GM21381 (cell line): ENCODE measurements around the gene IGSF21.
"Not testable (repeated sequence)": the region's sequence is repeated elsewhere in the genome, so short reads cannot be mapped to it uniquely, and the experiment has no call there.

Source experiments
- ATAC-seq: cut with Tn5 transposase; IDR thresholded peaks from one replicate; pipeline ENCODE4 v1.9.1; 2021; ENCODE audit warnings: mild to moderate bottlenecking, moderate library complexity; ENCODE audit not compliant: unreplicated experiment

Gene IGSF21

GRCh38 chr1:18144916-18145647 is 37.5 kb downstream of the IGSF21 start:
- ATAC-seq, result no peak

GRCh38 chr1:18145851-18146618 is 38.4 kb downstream of the IGSF21 start:
- ATAC-seq, result no peak

GRCh38 chr1:18146886-18147285 is 39.3 kb downstream of the IGSF21 start:
- no peak for ATAC-seq

- no peak for ATAC-seq
Observed at GRCh38 chr1:18147672-18148071, 40.1 kb downstream of the IGSF21 start.

GRCh38 chr1:18148461-18148860 is 40.9 kb downstream of the IGSF21 start:
- ATAC-seq, result no peak

GRCh38 chr1:18149027-18149641 is 41.5 kb downstream of the IGSF21 start:
- no peak for ATAC-seq

- no peak for ATAC-seq
Observed at GRCh38 chr1:18151436-18152122, 44.0 kb downstream of the IGSF21 start.

- no peak for ATAC-seq
Observed at GRCh38 chr1:18154430-18155194, 47.0 kb downstream of the IGSF21 start.

- no peak for ATAC-seq
Observed at GRCh38 chr1:18155881-18156385, 48.3 kb downstream of the IGSF21 start.

GRCh38 chr1:18157352-18157751 is 49.8 kb downstream of the IGSF21 start:
- ATAC-seq, result no peak

- ATAC-seq, result no peak
Observed at GRCh38 chr1:18157968-18158367, 50.4 kb downstream of the IGSF21 start.

GRCh38 chr1:18158714-18159113 is 51.1 kb downstream of the IGSF21 start:
- ATAC-seq, result no peak

GRCh38 chr1:18160290-18160942 is 52.8 kb downstream of the IGSF21 start:
- ATAC-seq, result no peak

GRCh38 chr1:18161690-18162089 is 54.1 kb downstream of the IGSF21 start:
- ATAC-seq, result no peak

GRCh38 chr1:18165640-18166039 is 58.0 kb downstream of the IGSF21 start:
- not testable (repeated sequence) for ATAC-seq

GRCh38 chr1:18166341-18166740 is 58.7 kb downstream of the IGSF21 start:
- no peak for ATAC-seq

- no peak for ATAC-seq
Observed at GRCh38 chr1:18166929-18167328, 59.3 kb downstream of the IGSF21 start.

- ATAC-seq, result no peak
Observed at GRCh38 chr1:18170444-18170843, 62.8 kb downstream of the IGSF21 start.

GRCh38 chr1:18174037-18174436 is 66.4 kb downstream of the IGSF21 start:
- no peak for ATAC-seq

GRCh38 chr1:18175051-18175450 is 67.5 kb downstream of the IGSF21 start:
- ATAC-seq, result no peak
